HEK293 (cell line): Measurements from ENCODE around the gene ITK.

ENCODE experiments used
- CTCF ChIA-PET: fragments of 350-600 bp; formaldehyde crosslinking; extraction: SDS; loops from one replicate; lab custom pipeline; 2021; ENCODE audit warnings: antibody characterized with exemption; lab: Yijun Ruan, JAX
- POLR2A ChIA-PET: fragments of 300-600 bp; formaldehyde crosslinking; extraction: SDS; loops from one replicate; lab custom pipeline; 2020; ENCODE audit warnings: antibody characterized with exemption, inconsistent platforms; lab: Yijun Ruan, JAX
- H3K27ac ChIP-seq: fragments of 200-500 bp; sonication (Bioruptor generic); 2 replicates; pipeline ENCODE4 v1.5.1; 2014; ENCODE audit warnings: low read depth, low read length, control low read depth, inconsistent platforms; ENCODE audit errors: extremely low read depth
- H3K36me3 ChIP-seq, 2 experiments: fragments of 200-500 bp in 1 of 2; sonication (Bioruptor generic) in 1 of 2; 1 replicate in 1 of 2; 2 replicates in 1 of 2; pipeline ENCODE4 v1.5.1; 2014 to 2017; ENCODE audit warnings: inconsistent platforms in 2 of 2, low read length in 2 of 2; ENCODE audit not compliant: control insufficient read depth in 2 of 2, insufficient read depth in 1 of 2
- H3K4me1 ChIP-seq: fragments of 200-500 bp; sonication (Bioruptor generic); 2 replicates; pipeline ENCODE4 v1.5.1; 2014; ENCODE audit warnings: mild to moderate bottlenecking, low read length, inconsistent platforms; ENCODE audit not compliant: control insufficient read depth, insufficient read depth
- H3K4me3 ChIP-seq: 2 replicates; pipeline ENCODE4 v1.5.1; 2011; ENCODE audit warnings: low read depth, mild to moderate bottlenecking, control low read depth, low read length, moderate library complexity
- H3K9me3 ChIP-seq: fragments of 200-500 bp; sonication (Bioruptor generic); 2 replicates; pipeline ENCODE4 v1.5.1; 2014; ENCODE audit warnings: low read depth, low read length, inconsistent platforms; ENCODE audit not compliant: control insufficient read depth, insufficient read depth
- HOXA7 ChIP-seq: sonication (generic); formaldehyde crosslinking; IDR thresholded peaks from 2 replicates; pipeline ENCODE4 v1.8.1; 2022; ENCODE audit warnings: missing genetic modification reagents, borderline replicate concordance
- KLF10 ChIP-seq: fragments of 450-650 bp; IDR thresholded peaks from 2 replicates; pipeline ENCODE4 v1.5.1; 2018; ENCODE audit warnings: missing biosample characterization, mild to moderate bottlenecking, missing genetic modification characterization
- ZBTB17 ChIP-seq: fragments of 450-650 bp; formaldehyde crosslinking; IDR thresholded peaks from 2 replicates; pipeline ENCODE4 v1.5.1; 2016; ENCODE audit warnings: missing biosample characterization, missing genetic modification characterization
- ZFP69B ChIP-seq: fragments of 450-650 bp; formaldehyde crosslinking; IDR thresholded peaks from 2 replicates; pipeline ENCODE4 v1.5.1; 2016; ENCODE audit warnings: missing biosample characterization, missing genetic modification characterization
- ZNF174 ChIP-seq: fragments of 450-650 bp; formaldehyde crosslinking; IDR thresholded peaks from 2 replicates; pipeline ENCODE4 v1.5.0; 2017; ENCODE audit warnings: missing biosample characterization, mild to moderate bottlenecking, missing genetic modification characterization
- ZNF221 ChIP-seq: fragments of 450-650 bp; formaldehyde crosslinking; IDR thresholded peaks from 2 replicates; pipeline ENCODE4 v1.5.1; 2017; ENCODE audit warnings: missing biosample characterization, missing genetic modification characterization, borderline replicate concordance
- ZNF416 ChIP-seq: fragments of 450-650 bp; formaldehyde crosslinking; IDR thresholded peaks from 2 replicates; pipeline ENCODE4 v1.5.1; 2016; ENCODE audit warnings: missing biosample characterization, missing genetic modification characterization
- ZNF473 ChIP-seq: fragments of 450-650 bp; formaldehyde crosslinking; IDR thresholded peaks from 2 replicates; pipeline ENCODE4 v1.5.1; 2017; ENCODE audit warnings: missing biosample characterization, missing genetic modification characterization
- ZNF544 ChIP-seq: fragments of 450-650 bp; formaldehyde crosslinking; IDR thresholded peaks from 2 replicates; pipeline ENCODE4 v1.5.0; 2017; ENCODE audit warnings: missing biosample characterization, missing genetic modification characterization
- ZNF596 ChIP-seq: fragments of 450-650 bp; IDR thresholded peaks from 2 replicates; pipeline ENCODE4 v1.5.0; 2018; ENCODE audit warnings: missing biosample characterization, mild to moderate bottlenecking, missing genetic modification characterization, moderate library complexity
- ZNF629 ChIP-seq: fragments of 450-650 bp; formaldehyde crosslinking; IDR thresholded peaks from 2 replicates; pipeline ENCODE4 v1.5.1; 2017; ENCODE audit warnings: missing biosample characterization, missing genetic modification characterization
- ZNF654 ChIP-seq: fragments of 450-650 bp; formaldehyde crosslinking; IDR thresholded peaks from 2 replicates; pipeline ENCODE4 v1.5.1; 2016; ENCODE audit warnings: low read depth, missing biosample characterization, missing genetic modification characterization
- ZNF660 ChIP-seq: fragments of 450-650 bp; IDR thresholded peaks from 2 replicates; pipeline ENCODE4 v1.5.1; 2018; ENCODE audit warnings: missing biosample characterization, mild to moderate bottlenecking, missing genetic modification characterization
- ZNF707 ChIP-seq: fragments of 450-650 bp; formaldehyde crosslinking; IDR thresholded peaks from 2 replicates; pipeline ENCODE4 v1.5.1; 2016; ENCODE audit warnings: missing biosample characterization, missing genetic modification characterization
- ZNF843 ChIP-seq: fragments of 450-650 bp; formaldehyde crosslinking; IDR thresholded peaks from 2 replicates; pipeline ENCODE4 v1.5.1; 2016; ENCODE audit warnings: missing biosample characterization, missing genetic modification characterization
- TF ChIP-seq, protein P1 (sequence below): IDR thresholded peaks from 2 replicates; pipeline ENCODE4 v1.6.1; 2011; ENCODE audit warnings: mild to moderate bottlenecking, low read depth, low read length, borderline replicate concordance
- TF ChIP-seq, protein P2 (sequence below): fragments of 450-650 bp; formaldehyde crosslinking; IDR thresholded peaks from 2 replicates; pipeline ENCODE4 v1.5.1; 2016; ENCODE audit warnings: missing biosample characterization, missing genetic modification characterization
- TF ChIP-seq, protein P3 (sequence below): fragments of 450-650 bp; formaldehyde crosslinking; IDR thresholded peaks from 2 replicates; pipeline ENCODE4 v1.5.0; 2017; ENCODE audit warnings: missing biosample characterization, missing genetic modification characterization, borderline replicate concordance
- TF ChIP-seq, protein P4 (sequence below): fragments of 450-650 bp; formaldehyde crosslinking; IDR thresholded peaks from 2 replicates; pipeline ENCODE4 v1.5.1; 2017; ENCODE audit warnings: missing biosample characterization, missing genetic modification characterization
- TF ChIP-seq, protein P5 (sequence below): fragments of 450-650 bp; formaldehyde crosslinking; IDR thresholded peaks from 2 replicates; pipeline ENCODE4 v1.5.1; 2016; ENCODE audit warnings: missing biosample characterization, missing genetic modification characterization, borderline replicate concordance
- TF ChIP-seq, protein P6 (sequence below): fragments of 450-650 bp; formaldehyde crosslinking; IDR thresholded peaks from 2 replicates; pipeline ENCODE4 v1.5.1; 2016; ENCODE audit warnings: missing biosample characterization, missing genetic modification characterization
- TF ChIP-seq, protein P7 (sequence below): fragments of 450-650 bp; formaldehyde crosslinking; IDR thresholded peaks from 2 replicates; pipeline ENCODE4 v1.5.1; 2017; ENCODE audit warnings: missing biosample characterization, mild to moderate bottlenecking, missing genetic modification characterization, moderate library complexity

The ITK gene

DNA sequence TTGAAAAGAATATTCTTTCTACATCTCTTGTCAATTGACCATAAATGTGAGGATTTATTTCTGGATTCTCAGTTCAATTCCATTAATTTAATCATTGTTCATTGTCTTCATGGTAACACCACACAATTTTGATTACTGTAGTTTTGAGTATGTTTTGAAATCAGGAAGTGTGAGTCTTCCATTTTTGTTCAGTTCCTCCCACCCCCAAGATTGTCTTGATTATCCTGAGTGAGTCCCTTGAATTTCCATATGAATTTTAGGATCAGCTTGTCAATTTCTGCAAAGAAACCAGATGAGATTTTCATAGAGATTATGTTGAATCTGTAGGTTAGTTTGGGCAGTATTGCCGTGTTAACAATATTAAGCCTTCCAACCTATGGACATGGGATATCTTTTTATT lies 94.8 kb downstream of the ITK start:
- Histone ChIP-seq H3K4me1 (peaks cover 4% of the 10 kb centered on the region; the same call in 1 of the 2 replicates), H3K9me3 (no peaks in the 10 kb centered on the region), H3K27ac (no peak overlapping the region), H3K4me3 (no peak overlapping the region), H3K36me3 (no peaks in the 10 kb centered on the region)
- TF ChIP-seq ZNF473 (tag by site-specific recombination) (no peak), ZNF416 (tag by site-specific recombination) (no peak), ZNF843 (no peak), ZNF221 (no peak)
- ChIA-PET POLR2A (no interaction called here), CTCF (interaction anchor here (1.2 kb wide), 1 partner anchor 21 kb away, joined by 3 read pairs; no protein-coding TSS in a partner anchor)

DNA sequence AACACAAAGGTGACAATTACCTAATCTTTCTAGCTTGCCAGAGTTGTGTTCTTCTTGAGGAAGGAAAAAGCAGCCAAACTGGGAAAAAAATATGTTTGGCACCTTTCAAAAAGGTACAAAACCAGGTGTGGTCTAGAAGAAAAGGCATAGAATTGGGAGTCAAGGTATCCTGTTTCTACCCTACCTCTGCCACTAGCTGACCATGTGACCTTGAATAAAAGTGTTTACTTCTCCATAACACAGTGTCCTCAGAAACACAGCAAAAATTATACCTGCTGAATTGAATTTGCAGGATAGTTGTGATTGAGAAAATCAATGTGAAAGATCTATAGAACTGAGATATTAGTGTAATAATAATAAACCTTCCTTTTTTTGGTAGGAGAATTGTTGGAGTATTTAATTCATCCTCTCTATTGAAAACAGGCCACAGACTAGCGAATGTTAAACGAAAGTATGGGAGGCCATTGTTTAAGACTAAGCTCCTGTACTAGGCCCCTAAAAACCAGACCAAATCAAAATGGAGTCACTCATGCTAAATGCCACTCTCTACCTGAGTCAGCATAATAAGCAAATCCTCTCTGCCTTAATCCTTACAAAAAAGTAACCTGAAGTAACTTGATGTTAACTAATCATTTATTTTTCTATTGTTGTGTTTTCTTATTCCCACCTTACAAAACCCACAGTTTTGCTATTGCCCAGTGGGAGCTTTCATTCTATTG lies 97.8 kb downstream of the ITK start:
- ChIA-PET POLR2A (interaction anchor here (1.5 kb wide), 1 partner anchor 11 kb away, joined by 3 read pairs; no protein-coding TSS in a partner anchor), CTCF (interaction anchor here (0.6 to 1.7 kb wide), 2 partner anchors 25 to 781 kb away, joined by 3 to 9 read pairs; no protein-coding TSS in a partner anchor)
- Histone ChIP-seq H3K36me3 (no peaks in the 10 kb centered on the region), H3K4me3 (no peak overlapping the region), H3K27ac (no peak overlapping the region), H3K4me1 (no peaks in the 10 kb centered on the region), H3K9me3 (no peaks in the 10 kb centered on the region)
- TF ChIP-seq, protein P1, sequence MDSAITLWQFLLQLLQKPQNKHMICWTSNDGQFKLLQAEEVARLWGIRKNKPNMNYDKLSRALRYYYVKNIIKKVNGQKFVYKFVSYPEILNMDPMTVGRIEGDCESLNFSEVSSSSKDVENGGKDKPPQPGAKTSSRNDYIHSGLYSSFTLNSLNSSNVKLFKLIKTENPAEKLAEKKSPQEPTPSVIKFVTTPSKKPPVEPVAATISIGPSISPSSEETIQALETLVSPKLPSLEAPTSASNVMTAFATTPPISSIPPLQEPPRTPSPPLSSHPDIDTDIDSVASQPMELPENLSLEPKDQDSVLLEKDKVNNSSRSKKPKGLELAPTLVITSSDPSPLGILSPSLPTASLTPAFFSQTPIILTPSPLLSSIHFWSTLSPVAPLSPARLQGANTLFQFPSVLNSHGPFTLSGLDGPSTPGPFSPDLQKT, result no peak
- no peak for TF ChIP-seq ZNF660 (tag by site-specific recombination)
- TF ChIP-seq, protein P2, sequence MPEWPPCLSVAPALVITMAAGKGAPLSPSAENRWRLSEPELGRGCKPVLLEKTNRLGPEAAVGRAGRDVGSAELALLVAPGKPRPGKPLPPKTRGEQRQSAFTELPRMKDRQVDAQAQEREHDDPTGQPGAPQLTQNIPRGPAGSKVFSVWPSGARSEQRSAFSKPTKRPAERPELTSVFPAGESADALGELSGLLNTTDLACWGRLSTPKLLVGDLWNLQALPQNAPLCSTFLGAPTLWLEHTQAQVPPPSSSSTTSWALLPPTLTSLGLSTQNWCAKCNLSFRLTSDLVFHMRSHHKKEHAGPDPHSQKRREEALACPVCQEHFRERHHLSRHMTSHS (tag by site-specific recombination), result no peak
- TF ChIP-seq HOXA7, result no peak
- TF ChIP-seq ZBTB17 (tag by site-specific recombination), result no peak
- no peak for TF ChIP-seq ZNF707 (tag by site-specific recombination)
- TF ChIP-seq ZFP69B (tag by site-specific recombination), result no peak
- TF ChIP-seq KLF10 (tag by site-specific recombination), result no peak
- TF ChIP-seq ZNF654 (tag by site-specific recombination), result no peak
- no peak for TF ChIP-seq ZNF544 (tag by site-specific recombination)
- TF ChIP-seq, protein P3, sequence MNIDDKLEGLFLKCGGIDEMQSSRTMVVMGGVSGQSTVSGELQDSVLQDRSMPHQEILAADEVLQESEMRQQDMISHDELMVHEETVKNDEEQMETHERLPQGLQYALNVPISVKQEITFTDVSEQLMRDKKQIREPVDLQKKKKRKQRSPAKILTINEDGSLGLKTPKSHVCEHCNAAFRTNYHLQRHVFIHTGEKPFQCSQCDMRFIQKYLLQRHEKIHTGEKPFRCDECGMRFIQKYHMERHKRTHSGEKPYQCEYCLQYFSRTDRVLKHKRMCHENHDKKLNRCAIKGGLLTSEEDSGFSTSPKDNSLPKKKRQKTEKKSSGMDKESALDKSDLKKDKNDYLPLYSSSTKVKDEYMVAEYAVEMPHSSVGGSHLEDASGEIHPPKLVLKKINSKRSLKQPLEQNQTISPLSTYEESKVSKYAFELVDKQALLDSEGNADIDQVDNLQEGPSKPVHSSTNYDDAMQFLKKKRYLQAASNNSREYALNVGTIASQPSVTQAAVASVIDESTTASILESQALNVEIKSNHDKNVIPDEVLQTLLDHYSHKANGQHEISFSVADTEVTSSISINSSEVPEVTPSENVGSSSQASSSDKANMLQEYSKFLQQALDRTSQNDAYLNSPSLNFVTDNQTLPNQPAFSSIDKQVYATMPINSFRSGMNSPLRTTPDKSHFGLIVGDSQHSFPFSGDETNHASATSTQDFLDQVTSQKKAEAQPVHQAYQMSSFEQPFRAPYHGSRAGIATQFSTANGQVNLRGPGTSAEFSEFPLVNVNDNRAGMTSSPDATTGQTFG (tag by site-specific recombination), result no peak
- TF ChIP-seq ZNF629 (tag by site-specific recombination), result no peak
- TF ChIP-seq, protein P4, sequence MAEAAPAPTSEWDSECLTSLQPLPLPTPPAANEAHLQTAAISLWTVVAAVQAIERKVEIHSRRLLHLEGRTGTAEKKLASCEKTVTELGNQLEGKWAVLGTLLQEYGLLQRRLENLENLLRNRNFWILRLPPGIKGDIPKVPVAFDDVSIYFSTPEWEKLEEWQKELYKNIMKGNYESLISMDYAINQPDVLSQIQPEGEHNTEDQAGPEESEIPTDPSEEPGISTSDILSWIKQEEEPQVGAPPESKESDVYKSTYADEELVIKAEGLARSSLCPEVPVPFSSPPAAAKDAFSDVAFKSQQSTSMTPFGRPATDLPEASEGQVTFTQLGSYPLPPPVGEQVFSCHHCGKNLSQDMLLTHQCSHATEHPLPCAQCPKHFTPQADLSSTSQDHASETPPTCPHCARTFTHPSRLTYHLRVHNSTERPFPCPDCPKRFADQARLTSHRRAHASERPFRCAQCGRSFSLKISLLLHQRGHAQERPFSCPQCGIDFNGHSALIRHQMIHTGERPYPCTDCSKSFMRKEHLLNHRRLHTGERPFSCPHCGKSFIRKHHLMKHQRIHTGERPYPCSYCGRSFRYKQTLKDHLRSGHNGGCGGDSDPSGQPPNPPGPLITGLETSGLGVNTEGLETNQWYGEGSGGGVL, result no peak
- TF ChIP-seq ZNF843, result no peak
- TF ChIP-seq, protein P5, sequence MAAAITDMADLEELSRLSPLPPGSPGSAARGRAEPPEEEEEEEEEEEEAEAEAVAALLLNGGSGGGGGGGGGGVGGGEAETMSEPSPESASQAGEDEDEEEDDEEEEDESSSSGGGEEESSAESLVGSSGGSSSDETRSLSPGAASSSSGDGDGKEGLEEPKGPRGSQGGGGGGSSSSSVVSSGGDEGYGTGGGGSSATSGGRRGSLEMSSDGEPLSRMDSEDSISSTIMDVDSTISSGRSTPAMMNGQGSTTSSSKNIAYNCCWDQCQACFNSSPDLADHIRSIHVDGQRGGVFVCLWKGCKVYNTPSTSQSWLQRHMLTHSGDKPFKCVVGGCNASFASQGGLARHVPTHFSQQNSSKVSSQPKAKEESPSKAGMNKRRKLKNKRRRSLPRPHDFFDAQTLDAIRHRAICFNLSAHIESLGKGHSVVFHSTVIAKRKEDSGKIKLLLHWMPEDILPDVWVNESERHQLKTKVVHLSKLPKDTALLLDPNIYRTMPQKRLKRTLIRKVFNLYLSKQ, result no peak
- TF ChIP-seq, protein P6, sequence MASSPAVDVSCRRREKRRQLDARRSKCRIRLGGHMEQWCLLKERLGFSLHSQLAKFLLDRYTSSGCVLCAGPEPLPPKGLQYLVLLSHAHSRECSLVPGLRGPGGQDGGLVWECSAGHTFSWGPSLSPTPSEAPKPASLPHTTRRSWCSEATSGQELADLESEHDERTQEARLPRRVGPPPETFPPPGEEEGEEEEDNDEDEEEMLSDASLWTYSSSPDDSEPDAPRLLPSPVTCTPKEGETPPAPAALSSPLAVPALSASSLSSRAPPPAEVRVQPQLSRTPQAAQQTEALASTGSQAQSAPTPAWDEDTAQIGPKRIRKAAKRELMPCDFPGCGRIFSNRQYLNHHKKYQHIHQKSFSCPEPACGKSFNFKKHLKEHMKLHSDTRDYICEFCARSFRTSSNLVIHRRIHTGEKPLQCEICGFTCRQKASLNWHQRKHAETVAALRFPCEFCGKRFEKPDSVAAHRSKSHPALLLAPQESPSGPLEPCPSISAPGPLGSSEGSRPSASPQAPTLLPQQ (tag by site-specific recombination), result no peak
- no peak for TF ChIP-seq ZNF174 (tag by site-specific recombination)
- no peak for TF ChIP-seq ZNF596 (tag by site-specific recombination)
- TF ChIP-seq, protein P7, sequence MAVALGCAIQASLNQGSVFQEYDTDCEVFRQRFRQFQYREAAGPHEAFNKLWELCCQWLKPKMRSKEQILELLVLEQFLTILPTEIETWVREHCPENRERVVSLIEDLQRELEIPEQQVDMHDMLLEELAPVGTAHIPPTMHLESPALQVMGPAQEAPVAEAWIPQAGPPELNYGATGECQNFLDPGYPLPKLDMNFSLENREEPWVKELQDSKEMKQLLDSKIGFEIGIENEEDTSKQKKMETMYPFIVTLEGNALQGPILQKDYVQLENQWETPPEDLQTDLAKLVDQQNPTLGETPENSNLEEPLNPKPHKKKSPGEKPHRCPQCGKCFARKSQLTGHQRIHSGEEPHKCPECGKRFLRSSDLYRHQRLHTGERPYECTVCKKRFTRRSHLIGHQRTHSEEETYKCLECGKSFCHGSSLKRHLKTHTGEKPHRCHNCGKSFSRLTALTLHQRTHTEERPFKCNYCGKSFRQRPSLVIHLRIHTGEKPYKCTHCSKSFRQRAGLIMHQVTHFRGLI (tag by site-specific recombination), result no peak
